COLO829 (cell line): ENCODE results near the gene CDRT15.
"Not testable (repeated sequence)": the region's sequence is repeated elsewhere in the genome, so short reads cannot be mapped to it uniquely, and the experiment has no call there.

Experiments used
- DNase-seq: peaks from one replicate; pipeline ENCODE4 v3.0.0; 2012; ENCODE audit warnings: low spot score

CDRT15 gene

GRCh38 chr17:14206891-14207290 is 29.8 kb downstream of the CDRT15 start:
- no peak for DNase-seq

GRCh38 chr17:14205992-14206461 is 30.6 kb downstream of the CDRT15 start:
- DNase-seq: no peak

DNA sequence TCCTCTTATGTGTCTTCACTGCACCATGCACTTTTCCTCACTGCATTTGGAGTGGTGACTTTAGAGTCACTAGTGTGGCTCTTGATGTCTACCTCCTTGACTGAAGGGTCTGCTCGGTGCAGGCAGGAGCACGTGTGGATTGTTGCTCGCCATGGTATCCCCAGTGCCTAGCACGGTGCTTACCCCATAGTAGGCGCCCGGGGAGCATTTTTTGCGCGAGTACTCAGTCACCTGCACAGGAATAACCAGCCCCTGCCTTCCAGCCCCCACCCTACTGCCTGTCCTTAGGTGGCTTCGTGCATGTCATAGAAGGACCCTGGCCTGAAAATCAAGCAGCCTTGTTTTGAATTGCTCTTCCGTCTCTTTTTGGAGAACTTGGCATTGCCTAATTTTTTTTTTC is 31.3 kb downstream of the CDRT15 start:
- DNase-seq: no peak

DNA sequence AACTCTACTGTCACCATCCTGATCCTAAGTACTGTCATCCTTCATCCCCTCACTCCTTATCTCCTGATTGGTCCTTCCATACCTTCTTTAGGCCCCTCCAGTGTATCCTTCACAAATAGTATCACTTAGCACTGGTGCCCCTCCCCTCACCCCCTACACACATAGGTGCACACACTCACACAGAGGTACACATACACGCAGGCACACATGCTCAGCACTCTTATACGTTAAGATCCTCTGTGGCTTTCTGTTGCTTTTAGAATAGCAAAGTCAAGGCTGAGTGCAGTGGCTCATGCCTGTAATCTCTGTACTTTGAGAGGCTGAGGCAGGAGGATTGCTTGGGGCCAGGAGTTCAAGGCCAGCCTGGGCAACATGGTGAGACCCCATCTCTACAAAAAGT is 32.1 kb downstream of the CDRT15 start:
- no peak for DNase-seq

DNA sequence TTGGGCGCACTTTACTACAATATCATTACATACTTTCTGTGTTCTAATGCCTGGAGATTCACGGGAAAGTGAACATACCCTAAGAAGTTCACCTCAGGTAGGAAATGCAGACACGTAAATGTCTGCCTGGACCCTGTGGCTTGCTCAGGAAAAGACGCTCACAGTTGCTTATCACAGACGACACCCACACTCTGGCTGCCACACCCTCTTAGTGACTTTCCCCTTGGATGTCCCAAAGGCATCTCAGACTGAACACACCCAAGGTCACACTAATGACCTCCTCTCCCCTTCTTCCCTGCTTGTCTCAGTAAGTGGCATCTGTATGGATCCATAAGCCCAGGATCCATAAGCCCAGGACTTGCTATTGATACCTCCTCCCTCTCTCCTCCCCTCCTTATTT is 32.6 kb downstream of the CDRT15 start:
- no peak for DNase-seq

DNA sequence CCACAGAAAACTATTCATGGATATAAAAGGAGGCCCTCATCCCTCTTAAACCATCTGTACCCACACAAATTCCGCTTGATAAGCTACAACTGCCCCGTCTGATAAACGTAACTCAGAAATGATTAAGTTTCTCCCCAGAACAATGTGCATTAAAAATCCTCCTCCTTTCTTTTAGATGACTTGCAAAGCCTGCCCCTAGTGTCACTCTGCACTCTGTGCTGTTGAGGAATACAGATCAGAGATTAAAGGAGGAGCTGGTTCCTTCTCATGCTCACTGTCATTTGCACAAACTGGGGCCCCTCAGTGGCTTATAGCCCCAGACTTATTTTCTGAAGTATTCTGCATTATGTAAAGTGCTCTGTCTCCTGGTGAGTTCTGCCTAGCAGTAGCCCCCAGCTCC is 33.3 kb downstream of the CDRT15 start:
- DNase-seq: no peak

DNA sequence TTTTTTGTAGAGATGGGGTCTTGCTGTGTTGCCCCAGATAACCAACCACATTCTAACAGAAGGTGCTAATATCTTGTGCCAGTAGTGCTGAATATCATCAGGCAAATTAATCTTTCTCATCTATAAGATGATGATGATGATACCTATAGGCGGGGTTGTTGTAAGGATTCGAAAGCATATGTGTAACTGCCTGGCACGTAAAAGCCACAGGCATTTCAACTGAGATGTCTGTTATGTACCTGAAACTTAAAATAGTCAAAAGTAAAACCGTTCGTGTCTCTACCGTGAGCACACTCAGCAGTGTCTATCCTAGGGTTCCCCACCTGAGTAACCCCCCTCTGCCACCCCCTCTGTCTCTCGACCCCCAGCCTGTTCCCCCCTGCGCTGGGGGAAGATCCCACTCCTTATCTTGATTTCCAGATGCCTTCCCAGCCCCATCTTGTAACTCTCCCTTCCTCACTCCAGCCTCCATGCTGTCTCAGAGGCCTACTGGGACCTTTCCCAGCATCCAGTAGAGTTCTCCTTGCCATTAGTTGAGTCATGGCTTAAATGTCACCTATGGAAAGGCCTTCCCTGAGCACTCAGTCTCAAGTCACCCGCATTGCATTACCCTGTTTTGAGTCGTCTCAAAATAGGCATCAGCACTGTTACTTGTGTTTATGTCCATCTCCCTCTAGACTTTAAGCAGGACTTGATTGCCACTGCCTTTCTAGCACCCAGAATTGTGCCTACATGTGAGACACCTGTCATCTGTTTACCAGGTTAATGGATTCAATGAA is 34.1 kb downstream of the CDRT15 start:
- DNase-seq: no peak

DNA sequence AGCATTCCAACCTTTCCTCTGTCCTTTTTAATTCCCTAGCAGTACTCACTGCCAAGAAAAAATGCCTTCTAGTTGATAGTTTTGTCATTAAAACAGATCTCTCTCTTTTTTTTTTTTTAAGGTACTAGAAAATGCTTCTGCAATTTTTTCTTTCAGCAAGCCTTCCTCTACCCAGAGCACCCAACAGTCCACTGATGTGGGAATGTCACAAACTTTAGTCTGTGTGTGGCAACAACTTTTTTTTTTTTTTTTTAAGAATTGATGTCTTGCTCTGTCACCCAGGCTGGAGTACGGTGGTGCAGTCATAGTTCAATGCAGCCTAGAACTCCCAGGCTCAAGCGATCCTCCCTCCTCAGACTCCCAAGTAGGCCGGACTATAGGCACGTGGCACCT is 34.7 kb downstream of the CDRT15 start:
- no peak for DNase-seq

DNA sequence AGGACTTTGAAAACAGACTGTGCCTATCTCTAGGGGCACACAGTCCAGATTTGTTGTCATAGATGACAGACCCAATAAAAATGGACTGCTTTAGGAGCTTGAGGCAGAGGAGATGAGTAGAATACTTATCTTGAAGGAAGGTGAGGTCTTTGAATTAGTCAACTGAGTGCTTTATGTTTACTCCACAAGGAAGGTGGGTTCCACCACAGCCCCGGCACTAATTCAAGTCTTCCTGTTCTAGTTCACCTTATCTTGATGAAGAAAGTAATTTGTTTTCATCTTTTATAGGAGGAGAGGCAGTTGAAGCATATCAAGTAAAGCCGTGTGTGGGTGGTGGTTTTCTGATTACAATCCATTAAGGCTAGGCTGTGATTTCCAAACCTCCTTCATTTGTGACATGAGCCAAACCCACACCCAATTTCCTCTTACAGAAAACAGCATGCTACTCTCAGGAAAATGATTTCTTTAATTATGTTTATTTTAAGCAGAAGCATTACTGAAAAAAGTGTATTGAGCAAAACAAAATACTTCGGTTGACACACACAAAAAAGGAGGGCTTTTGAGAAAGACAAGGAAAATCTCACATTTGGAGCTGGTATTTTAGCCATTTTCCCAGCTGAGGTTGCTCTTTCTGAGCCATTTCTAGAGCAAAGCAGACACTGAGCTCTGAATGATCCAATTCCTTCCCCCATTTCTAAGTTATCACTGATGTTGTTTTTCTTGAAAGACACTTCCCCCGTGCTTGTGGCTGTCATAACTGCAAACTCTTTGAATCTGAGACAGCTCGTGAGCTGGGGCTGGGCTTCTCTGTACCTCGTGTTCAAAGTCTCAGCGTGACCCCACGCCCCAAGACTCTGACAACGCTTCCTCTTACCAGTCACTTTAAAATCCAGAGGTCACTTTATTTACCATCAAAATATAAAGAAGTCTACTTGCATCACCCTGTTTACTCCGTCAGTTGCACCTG is 35.4 kb downstream of the CDRT15 start:
- DNase-seq: no peak

GRCh38 chr17:14200354-14200753 is 36.3 kb downstream of the CDRT15 start:
- DNase-seq: no peak

- DNase-seq: no peak
These were observed 37.1 kb downstream of the CDRT15 start for GRCh38 chr17:14199601-14200000.

GRCh38 chr17:14198575-14198974 is 38.1 kb downstream of the CDRT15 start:
- DNase-seq: no peak

DNA sequence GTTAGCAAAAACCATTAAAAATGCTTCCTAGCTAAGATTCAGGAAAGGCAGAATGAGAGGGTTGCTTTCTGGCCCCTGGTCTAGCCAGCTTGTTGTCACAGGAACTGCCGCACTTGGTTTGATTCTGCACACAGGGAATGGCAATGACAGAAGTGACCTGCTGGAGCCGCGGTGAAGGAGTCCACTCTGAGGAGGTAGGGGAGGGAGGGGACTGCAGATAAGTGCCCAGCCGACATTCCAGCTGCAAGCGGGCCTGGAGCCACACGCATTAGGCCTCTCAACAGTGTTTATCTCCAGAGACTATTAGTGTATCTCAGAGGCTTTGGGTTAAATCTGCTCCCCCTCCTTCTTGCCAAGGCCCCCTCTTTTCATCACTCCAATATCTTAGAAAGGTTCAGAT is 38.6 kb downstream of the CDRT15 start:
- DNase-seq: no peak

DNA sequence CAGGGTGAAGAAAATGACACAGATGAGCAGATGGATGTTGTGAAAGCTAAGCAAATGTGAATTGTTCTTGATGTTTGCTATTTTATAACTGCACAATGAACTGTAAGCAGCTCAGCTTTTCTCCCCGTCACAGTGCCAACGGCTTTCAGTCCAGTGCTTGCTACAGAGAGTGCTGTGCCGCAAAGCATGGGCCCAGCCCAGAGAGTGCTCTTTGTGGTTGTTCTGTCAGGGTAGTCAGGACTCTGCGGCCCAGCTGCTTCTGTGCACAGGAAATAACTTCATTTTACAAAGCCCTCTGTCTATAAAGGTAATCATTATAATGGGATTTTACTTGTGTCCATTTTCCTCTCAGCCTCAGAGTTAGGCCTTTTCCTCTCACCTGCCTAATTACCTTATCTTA is 39.1 kb downstream of the CDRT15 start:
- no peak for DNase-seq

DNA sequence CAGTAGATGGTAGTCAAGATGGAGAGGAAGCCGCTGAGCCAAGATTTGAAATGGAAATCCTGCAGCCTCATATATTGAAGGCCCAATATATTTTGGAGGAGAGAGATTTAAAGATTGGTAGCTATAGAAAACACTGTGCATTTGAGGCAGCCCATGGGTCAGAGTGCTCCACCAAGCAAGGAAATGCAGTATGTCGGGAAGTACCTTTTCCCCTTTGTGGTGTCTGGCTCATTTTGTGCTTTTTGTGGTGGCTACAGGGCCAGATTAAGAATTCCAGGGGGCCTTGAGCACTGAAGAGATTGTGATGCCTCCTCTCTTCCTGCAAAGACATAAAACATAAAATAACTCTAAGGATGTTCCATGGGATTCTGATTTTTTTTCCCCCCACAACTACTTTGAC is 39.6 kb downstream of the CDRT15 start:
- DNase-seq: no peak

DNA sequence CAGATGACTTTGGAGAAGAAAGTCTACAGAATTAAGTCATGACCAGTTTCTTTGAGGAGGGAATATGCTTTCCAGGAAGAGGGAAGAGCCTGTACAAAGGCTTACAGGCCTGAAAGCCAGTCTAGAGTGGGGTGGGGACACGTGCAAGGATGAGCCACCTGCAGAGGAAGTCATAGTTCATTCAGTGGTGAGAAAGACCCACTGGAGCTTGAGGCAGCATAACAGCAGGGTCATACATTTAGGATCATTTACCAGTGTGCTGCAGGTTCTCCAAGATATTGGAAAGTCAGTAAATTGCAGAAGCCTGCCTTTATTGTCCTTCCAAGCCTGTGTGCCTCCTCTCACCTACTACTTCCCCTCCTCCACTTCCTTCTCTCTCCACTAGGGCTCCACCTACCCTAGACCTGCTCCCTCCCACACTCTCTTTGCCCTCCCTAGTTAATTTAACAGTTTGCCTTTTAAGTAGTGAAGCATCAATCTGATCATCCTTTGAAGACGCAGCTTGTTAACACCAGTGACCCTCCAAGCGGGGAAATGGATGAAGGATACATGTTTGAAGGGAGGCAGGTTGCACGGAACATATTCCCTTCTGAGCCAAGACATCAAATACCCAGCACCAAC is 40.2 kb downstream of the CDRT15 start:
- DNase-seq: no peak

DNA sequence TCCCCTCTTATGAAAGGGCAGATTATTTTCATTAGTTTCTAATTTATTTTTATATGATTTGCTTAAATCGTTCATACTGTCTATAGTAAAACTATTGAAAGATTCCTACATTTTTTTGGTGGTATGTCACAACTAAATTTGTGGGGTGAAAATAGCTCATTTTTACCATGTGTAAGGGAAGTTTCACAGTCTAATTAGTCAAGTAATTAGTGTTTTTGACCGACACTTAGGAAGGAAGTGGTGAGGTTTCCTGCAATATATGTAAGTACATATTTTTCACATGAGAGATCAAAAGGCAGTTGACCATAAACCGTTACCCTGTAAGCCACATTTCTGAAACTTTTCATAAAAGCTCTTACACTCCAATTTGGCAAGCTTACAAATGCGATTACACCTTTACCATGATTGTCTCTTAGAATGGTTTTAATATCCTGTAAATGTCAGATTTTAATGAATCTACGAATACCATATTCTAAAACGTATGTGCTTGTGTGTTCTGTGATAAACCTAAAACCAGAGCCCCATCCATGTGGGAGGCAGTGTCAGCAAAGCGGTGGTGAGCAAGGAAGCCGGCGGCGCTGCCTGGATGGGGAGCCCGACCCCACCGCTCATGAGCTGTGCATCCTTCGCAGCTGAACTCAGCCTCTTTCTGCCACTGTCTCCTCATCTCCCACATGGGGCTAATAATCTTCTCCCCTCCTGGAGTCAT is 43.9 kb downstream of the CDRT15 start:
- DNase-seq: not testable (repeated sequence)

DNA sequence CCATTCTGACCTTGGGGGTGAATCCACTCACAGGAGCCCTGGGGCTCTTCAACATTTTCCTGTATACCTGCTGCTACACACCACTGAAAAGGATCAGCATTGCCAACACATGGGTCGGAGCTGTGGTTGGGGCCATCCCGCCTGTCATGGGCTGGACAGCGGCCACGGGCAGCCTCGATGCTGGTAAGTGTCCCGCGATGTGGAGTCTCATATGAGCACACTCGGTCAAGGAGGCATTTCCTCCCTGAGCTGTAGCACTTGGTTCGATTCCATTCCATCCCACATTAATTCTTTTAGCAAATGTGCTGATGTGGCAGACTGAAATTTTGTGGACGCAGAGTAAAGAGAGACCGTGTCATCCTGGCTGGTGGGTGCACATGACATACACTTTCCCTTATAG is 44.6 kb downstream of the CDRT15 start:
- not testable (repeated sequence) for DNase-seq

DNA sequence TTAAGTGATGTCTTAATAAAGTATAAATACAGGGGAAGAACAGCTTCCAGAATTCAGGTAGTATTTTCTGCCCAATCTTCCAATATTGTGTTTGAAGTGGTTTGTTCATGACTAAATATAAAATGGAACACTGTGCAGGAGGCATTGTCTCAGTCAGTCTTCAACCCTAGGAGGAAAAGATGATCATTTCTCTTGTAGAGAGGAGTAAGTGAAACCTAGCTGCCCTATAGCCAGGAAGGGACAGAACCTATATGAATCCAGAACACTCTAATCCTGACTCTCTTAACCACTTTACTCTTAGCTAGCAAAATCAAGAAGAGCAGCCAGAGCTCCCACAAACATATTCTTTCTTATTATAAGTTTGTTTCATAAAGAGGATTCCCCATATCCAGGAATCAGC is 45.2 kb downstream of the CDRT15 start:
- DNase-seq: not testable (repeated sequence)

GRCh38 chr17:14190774-14191173 is 45.9 kb downstream of the CDRT15 start:
- not testable (repeated sequence) for DNase-seq

GRCh38 chr17:14186443-14186842 is 50.2 kb downstream of the CDRT15 start:
- not testable (repeated sequence) for DNase-seq
